Nephron (organoid): ENCODE data around the gene HSD17B3.

Experiments
- H3K27ac Mint-ChIP-seq, 3 experiments: 2 replicates each; pipeline ENCODE4 v1.8.0; 2020; ENCODE audit warnings: mixed read lengths in 3 of 3, mild to moderate bottlenecking in 2 of 3, moderate library complexity in 1 of 3
- H3K27me3 Mint-ChIP-seq: 2 replicates; pipeline ENCODE4 v1.8.0; 2021; ENCODE audit warnings: low read depth, mild to moderate bottlenecking, moderate library complexity, mixed read lengths
- H3K36me3 Mint-ChIP-seq: 2 replicates; pipeline ENCODE4 v1.8.0; 2020; ENCODE audit warnings: low read depth, mixed read lengths
- H3K4me1 Mint-ChIP-seq: 2 replicates; pipeline ENCODE4 v1.8.0; 2020; ENCODE audit warnings: mixed read lengths
- H3K4me3 Mint-ChIP-seq, 3 experiments: 2 replicates each; pipeline ENCODE4 v1.8.0; 2020; ENCODE audit warnings: mild to moderate bottlenecking in 3 of 3, mixed read lengths in 3 of 3, moderate library complexity in 2 of 3
- H3K9me3 Mint-ChIP-seq: 2 replicates; pipeline ENCODE4 v1.8.0; 2020; ENCODE audit warnings: mixed read lengths
- CTCF ChIP-seq, 3 experiments: fragments of 200-600 bp; sonication (generic); IDR thresholded peaks; one replicate each; pipeline ENCODE4 v1.5.0; 2021; ENCODE audit warnings: antibody characterized with exemption in 3 of 3; ENCODE audit not compliant: unreplicated experiment in 3 of 3

Gene HSD17B3

GRCh38 chr9:96299823-96300222 lies 2.2 kb downstream of the HSD17B3 start:
- Mint-ChIP-seq H3K4me1 (peaks cover 6% of the 10 kb centered on the region), H3K36me3 (no peaks in the 10 kb centered on the region), H3K27me3 (peaks cover 10% of the 10 kb centered on the region), H3K9me3 (no peaks in the 10 kb centered on the region), H3K4me3 (no peak overlapping the region), H3K27ac (no peak overlapping the region)
- no peak for TF ChIP-seq CTCF (IDR thresholded peaks at IDR 0.05; ENCODE audit: unreplicated experiment in 3 of 3)

- TF ChIP-seq CTCF (IDR thresholded peaks at IDR 0.05; ENCODE audit: unreplicated experiment in 3 of 3): no peak
- Mint-ChIP-seq H3K4me1 (no peaks in the 10 kb centered on the region), H3K9me3 (peaks cover 3% of the 10 kb centered on the region), H3K36me3 (no peaks in the 10 kb centered on the region), H3K27me3 (peaks cover 14% of the 10 kb centered on the region), H3K27ac (no peak overlapping the region), H3K4me3 (no peak overlapping the region)
These were observed 7.8 kb downstream of the HSD17B3 start for GRCh38 chr9:96294159-96294545.

GRCh38 chr9:96293498-96294158 lies 8.3 kb downstream of the HSD17B3 start:
- TF ChIP-seq CTCF (IDR thresholded peaks at IDR 0.05; ENCODE audit: unreplicated experiment in 3 of 3): no peak
- no peak overlapping the region for H3K27ac Mint-ChIP-seq
- H3K27me3 Mint-ChIP-seq: peaks cover 11% of the 10 kb centered on the region
- no peaks in the 10 kb centered on the region for H3K36me3 Mint-ChIP-seq
- no peak overlapping the region for H3K4me3 Mint-ChIP-seq
- H3K4me1 Mint-ChIP-seq: no peaks in the 10 kb centered on the region
- peaks cover 3% of the 10 kb centered on the region for H3K9me3 Mint-ChIP-seq

GRCh38 chr9:96289392-96289791 lies 12.6 kb downstream of the HSD17B3 start:
- peaks cover 3% of the 10 kb centered on the region for H3K27me3 Mint-ChIP-seq
- no peak overlapping the region for H3K4me3 Mint-ChIP-seq
- no peak for TF ChIP-seq CTCF (IDR thresholded peaks at IDR 0.05; ENCODE audit: unreplicated experiment in 3 of 3)
- H3K27ac Mint-ChIP-seq: no peak overlapping the region
- H3K4me1 Mint-ChIP-seq: no peaks in the 10 kb centered on the region
- H3K36me3 Mint-ChIP-seq: no peaks in the 10 kb centered on the region
- peaks cover 12% of the 10 kb centered on the region for H3K9me3 Mint-ChIP-seq

GRCh38 chr9:96281641-96282040 lies 20.3 kb downstream of the HSD17B3 start:
- H3K36me3 Mint-ChIP-seq: peaks cover 5% of the 10 kb centered on the region
- peaks cover 3% of the 10 kb centered on the region for H3K27me3 Mint-ChIP-seq
- no peaks in the 10 kb centered on the region for H3K4me1 Mint-ChIP-seq
- no peak overlapping the region for H3K4me3 Mint-ChIP-seq
- H3K9me3 Mint-ChIP-seq: peaks cover 22% of the 10 kb centered on the region
- TF ChIP-seq CTCF (IDR thresholded peaks at IDR 0.05; ENCODE audit: unreplicated experiment in 3 of 3): no peak
- H3K27ac Mint-ChIP-seq: no peak overlapping the region

- Mint-ChIP-seq H3K27ac (peak overlapping the region in 1 of 3 experiments; percentile 71), H3K4me1 (no peaks in the 10 kb centered on the region), H3K27me3 (peaks cover 3% of the 10 kb centered on the region), H3K36me3 (peaks cover 5% of the 10 kb centered on the region), H3K9me3 (peaks cover 26% of the 10 kb centered on the region), H3K4me3 (no peak overlapping the region)
- TF ChIP-seq CTCF (IDR thresholded peaks at IDR 0.05; ENCODE audit: unreplicated experiment in 3 of 3): no peak
These were observed 22.0 kb downstream of the HSD17B3 start for GRCh38 chr9:96279932-96280331.
